ENCODE measurements around the gene TUBA4A. TPM values are rescaled to one million over a fixed set of nuclear protein-coding genes. Genes with fewer than 3 reads are reported as not detected.

TUBA4A gene
- polyA plus RNA-seq, 1 experiment, result 23.0 TPM

- no peak for DNase-seq (ENCODE audit: low read depth)
- Histone ChIP-seq H3K4me3 (ENCODE audit: low read depth, low read length) (peak overlapping the region; percentile 41), H3K36me3 (ENCODE audit: control insufficient read depth, insufficient read depth, low read length) (no peaks in the 10 kb centered on the region), H3K27me3 (ENCODE audit: control insufficient read depth, insufficient read depth, low read length) (peaks cover 1% of the 10 kb centered on the region; the same call in 1 of the 2 replicates)
- POLR2A ChIA-PET, result interaction anchor here (0.7 kb wide), 1 partner anchor 418 kb away, joined by 3 read pairs; no protein-coding TSS in a partner anchor
- CTCF ChIA-PET, result interaction anchor here (0.6 to 20.7 kb wide), 60 partner anchors 8 to 315 kb away, joined by 3 to 403 read pairs (median 5); partner anchors contain the start of genes ABCB6, ANKZF1, ATG9A and CNPPD1
- peak; percentile 92 for TF ChIP-seq CTCF (IDR thresholded peaks at IDR 0.05; ENCODE audit: insufficient read depth, low read depth, low read length)
These were observed 40.9 kb upstream of the TUBA4A start for GRCh38 chr2:219294356-219295351.

- TF ChIP-seq CTCF (IDR thresholded peaks at IDR 0.05; ENCODE audit: insufficient read depth, low read depth, low read length), result no peak
- ChIA-PET CTCF (interaction anchor here (0.6 to 20.7 kb wide), 15 partner anchors 13 to 235 kb away, joined by 3 to 403 read pairs (median 14); partner anchors contain the start of genes CNPPD1, DNAJB2, DNPEP and GLB1L), POLR2A (no interaction called here)
- H3K27me3 ChIP-seq (ENCODE audit: control insufficient read depth, insufficient read depth, low read length), result no peaks in the 10 kb centered on the region
- no peak for DNase-seq (ENCODE audit: low read depth)
- no peak overlapping the region for H3K4me3 ChIP-seq (ENCODE audit: low read depth, low read length)
- H3K36me3 ChIP-seq (ENCODE audit: control insufficient read depth, insufficient read depth, low read length), result no peaks in the 10 kb centered on the region
These were observed 40.1 kb upstream of the TUBA4A start for GRCh38 chr2:219293736-219294231.

- CTCF ChIA-PET, result interaction anchor here (1.6 to 20.7 kb wide), 5 partner anchors 12 to 134 kb away, joined by 4 to 403 read pairs (median 90); partner anchors contain the start of genes CNPPD1, DNAJB2, GLB1L and NHEJ1
- POLR2A ChIA-PET, result no interaction called here
- DNase-seq (ENCODE audit: low read depth), result no peak
- Histone ChIP-seq H3K4me3 (ENCODE audit: low read depth, low read length) (no peak overlapping the region), H3K36me3 (ENCODE audit: control insufficient read depth, insufficient read depth, low read length) (no peaks in the 10 kb centered on the region), H3K27me3 (ENCODE audit: control insufficient read depth, insufficient read depth, low read length) (no peaks in the 10 kb centered on the region)
- no peak for TF ChIP-seq CTCF (IDR thresholded peaks at IDR 0.05; ENCODE audit: insufficient read depth, low read depth, low read length)
These were observed 38.9 kb upstream of the TUBA4A start for GRCh38 chr2:219292616-219293015.

GRCh38 chr2:219291910-219292490, 38.3 kb upstream of the TUBA4A start:
- TF ChIP-seq CTCF (IDR thresholded peaks at IDR 0.05; ENCODE audit: insufficient read depth, low read depth, low read length), result no peak
- DNase-seq (ENCODE audit: low read depth), result no peak
- Histone ChIP-seq H3K27me3 (ENCODE audit: control insufficient read depth, insufficient read depth, low read length) (no peaks in the 10 kb centered on the region), H3K36me3 (ENCODE audit: control insufficient read depth, insufficient read depth, low read length) (no peaks in the 10 kb centered on the region), H3K4me3 (ENCODE audit: low read depth, low read length) (no peak overlapping the region)
- CTCF ChIA-PET, result interaction anchor here (0.6 to 20.7 kb wide), 6 partner anchors 11 to 262 kb away, joined by 3 to 403 read pairs (median 47); partner anchors contain the start of genes CNPPD1, DNAJB2, NHEJ1 and SLC23A3
- POLR2A ChIA-PET, result no interaction called here
